ENCODE results near the gene SLC9A3. TPM values are rescaled to one million over a fixed set of nuclear protein-coding genes. Genes with fewer than 3 reads are reported as not detected.
A peak's percentile ranks its signal among the peaks of the same experiment; 100 is the strongest.
"Not testable (repeated sequence)": the region's sequence is repeated elsewhere in the genome, so short reads cannot be mapped to it uniquely, and the experiment has no call there.

SLC9A3 gene
- total RNA-seq, 2 donors from 2014 or later, result 1.3 to 1.8 TPM

DNA sequence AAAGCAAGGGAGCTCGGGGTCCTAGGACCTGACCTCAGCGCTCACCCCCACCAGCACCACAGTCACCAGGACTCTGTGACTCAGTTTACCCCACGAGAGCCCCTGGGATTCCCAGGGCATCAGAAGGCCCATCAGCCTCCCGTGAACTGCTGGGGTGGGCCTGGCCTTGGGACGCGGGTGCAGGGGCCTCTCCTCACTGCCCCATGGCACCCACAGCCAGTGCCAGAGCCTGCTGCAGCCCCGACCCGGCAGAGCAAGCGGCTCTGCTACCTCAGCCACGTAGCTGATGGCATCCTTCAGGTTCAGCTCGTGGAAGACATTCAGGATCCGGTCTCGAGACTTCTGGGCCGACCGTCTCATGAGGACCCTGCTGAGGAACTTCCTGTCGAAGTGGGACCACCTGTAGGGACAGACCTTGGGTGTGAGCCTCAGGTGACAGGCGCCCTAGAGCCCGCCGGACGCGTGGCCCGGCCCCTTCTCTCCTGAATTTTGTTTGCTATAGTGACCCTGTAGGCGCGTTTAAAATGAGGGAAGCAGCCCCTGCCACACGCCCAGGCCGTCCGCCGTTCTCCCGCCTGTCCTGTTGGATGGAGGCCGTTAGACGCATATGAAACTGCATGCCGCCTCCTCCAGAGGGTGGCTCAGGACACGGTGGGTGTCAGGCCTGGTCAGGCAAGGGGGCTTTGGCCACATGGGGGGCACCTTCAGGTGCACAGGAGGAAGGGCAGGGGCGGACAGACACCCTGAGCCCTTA, 44.5 kb downstream of the SLC9A3 start:
- Mint-ChIP-seq H3K27ac (no peak overlapping the region), H3K4me1 (ENCODE audit: low read depth) (no peaks in the 10 kb centered on the region), H3K36me3 (ENCODE audit: insufficient read depth in 2 of 2) (no peaks in the 10 kb centered on the region), H3K9me3 (no peaks in the 10 kb centered on the region), H3K4me3 (no peak overlapping the region), H3K27me3 (ENCODE audit: low read depth) (no peaks in the 10 kb centered on the region)
- ATAC-seq (replicated peaks in 1 of 2) (no peak), DNase-seq (no peak)

- Mint-ChIP-seq H3K36me3 (ENCODE audit: insufficient read depth in 2 of 2) (no peaks in the 10 kb centered on the region), H3K27ac (no peak overlapping the region), H3K4me1 (ENCODE audit: low read depth) (no peaks in the 10 kb centered on the region), H3K9me3 (no peaks in the 10 kb centered on the region), H3K27me3 (ENCODE audit: low read depth) (no peaks in the 10 kb centered on the region), H3K4me3 (no peak overlapping the region)
- ATAC-seq (replicated peaks in 1 of 2), result no peak
- DNase-seq, result no peak
Observed at GRCh38 chr5:478982-479535, 45.2 kb downstream of the SLC9A3 start.

DNA sequence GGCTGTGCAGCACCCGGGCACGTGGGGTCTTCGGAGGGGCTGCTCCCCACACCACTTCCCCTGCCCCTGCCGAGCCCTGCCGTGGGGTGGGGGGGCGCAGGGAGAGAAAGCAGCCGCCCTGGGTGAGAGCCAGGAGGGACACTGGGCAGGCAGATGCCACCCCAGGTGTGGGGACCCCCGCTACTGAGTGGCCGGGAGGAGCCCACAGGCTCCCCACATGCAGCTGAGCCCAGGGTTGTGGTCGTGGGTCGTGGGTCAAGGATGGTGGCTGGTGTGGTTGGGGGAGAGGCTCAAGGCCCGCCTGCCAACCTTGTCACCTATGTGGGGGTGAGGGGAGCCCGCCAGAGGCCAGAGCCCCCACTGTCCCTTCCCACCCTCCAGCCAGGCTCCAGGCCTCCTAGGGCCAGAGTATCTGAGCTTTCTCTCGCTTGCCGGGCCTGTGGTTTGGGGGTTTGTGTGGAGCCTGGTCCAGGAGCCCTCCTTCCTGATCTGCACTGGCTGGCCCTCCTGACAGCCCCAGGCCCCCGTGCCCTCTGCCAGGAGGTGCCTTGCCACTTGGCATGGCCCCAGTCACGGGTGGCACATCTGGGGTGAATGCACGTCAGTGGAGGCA, 45.8 kb downstream of the SLC9A3 start:
- H3K36me3 Mint-ChIP-seq (ENCODE audit: insufficient read depth in 2 of 2), result peaks cover 0 to 2% of the 10 kb centered on the region in 2 donors
- no peak overlapping the region for H3K4me3 Mint-ChIP-seq
- H3K4me1 Mint-ChIP-seq (ENCODE audit: low read depth), result no peaks in the 10 kb centered on the region
- no peak for ATAC-seq (replicated peaks in 1 of 2)
- DNase-seq, result no peak
- no peaks in the 10 kb centered on the region for H3K9me3 Mint-ChIP-seq
- no peaks in the 10 kb centered on the region for H3K27me3 Mint-ChIP-seq (ENCODE audit: low read depth)
- no peak overlapping the region for H3K27ac Mint-ChIP-seq

- Mint-ChIP-seq H3K27me3 (ENCODE audit: low read depth) (no peaks in the 10 kb centered on the region), H3K36me3 (ENCODE audit: insufficient read depth in 2 of 2) (peaks cover 0 to 2% of the 10 kb centered on the region in 2 donors), H3K27ac (no peak overlapping the region), H3K9me3 (no peaks in the 10 kb centered on the region), H3K4me3 (no peak overlapping the region), H3K4me1 (ENCODE audit: low read depth) (no peaks in the 10 kb centered on the region)
- no peak for ATAC-seq (replicated peaks in 1 of 2)
- DNase-seq, result no peak
Observed at GRCh38 chr5:477871-478270, 46.4 kb downstream of the SLC9A3 start.

DNA sequence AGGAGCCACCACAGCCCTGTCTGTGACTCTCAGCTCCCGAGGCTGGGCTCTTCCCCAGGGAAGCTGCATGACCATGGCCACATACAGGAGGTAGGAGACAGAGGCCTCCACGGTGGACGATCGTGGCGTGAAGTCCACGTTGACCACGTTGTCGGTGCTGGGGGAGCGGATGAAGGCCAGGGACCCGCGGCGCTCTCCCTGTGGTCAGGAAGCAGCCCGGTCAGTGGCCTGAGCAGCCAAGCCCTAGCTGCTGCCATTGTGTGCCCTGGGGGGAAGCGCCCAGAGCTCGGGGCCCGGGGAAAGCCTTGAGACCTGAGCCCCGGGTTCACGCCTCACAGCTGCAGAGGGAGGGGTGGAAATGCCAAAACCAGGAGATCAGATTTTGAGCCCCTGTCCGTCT, 47.0 kb downstream of the SLC9A3 start:
- Mint-ChIP-seq H3K27ac (no peak overlapping the region), H3K4me1 (ENCODE audit: low read depth) (no peaks in the 10 kb centered on the region), H3K36me3 (ENCODE audit: insufficient read depth in 2 of 2) (peaks cover 0 to 2% of the 10 kb centered on the region in 2 donors), H3K9me3 (no peaks in the 10 kb centered on the region), H3K27me3 (ENCODE audit: low read depth) (no peaks in the 10 kb centered on the region), H3K4me3 (no peak overlapping the region)
- ATAC-seq (replicated peaks in 1 of 2) (no peak), DNase-seq (no peak)

DNA sequence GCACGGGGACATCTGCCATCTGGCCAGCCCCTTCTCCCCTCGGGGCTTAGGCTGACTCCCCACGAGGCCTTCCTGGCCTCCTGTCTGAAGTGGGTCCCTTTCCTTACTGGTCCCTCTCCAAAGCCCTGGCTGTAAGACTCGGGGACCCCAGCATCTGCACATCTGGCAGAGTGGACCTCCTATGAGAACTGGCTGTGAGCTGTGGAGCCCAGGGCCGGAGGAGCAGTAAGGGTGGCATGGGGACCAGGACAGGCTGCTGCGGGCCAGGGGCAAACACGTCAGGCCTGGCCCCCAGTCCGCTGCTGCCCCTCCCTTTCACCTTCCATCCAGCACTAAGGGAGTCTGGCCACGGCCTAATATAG, 47.5 kb downstream of the SLC9A3 start:
- H3K4me1 Mint-ChIP-seq (ENCODE audit: low read depth), result peaks cover 3% of the 10 kb centered on the region
- no peak overlapping the region for H3K27ac Mint-ChIP-seq
- H3K27me3 Mint-ChIP-seq (ENCODE audit: low read depth), result no peaks in the 10 kb centered on the region
- no peaks in the 10 kb centered on the region for H3K9me3 Mint-ChIP-seq
- ATAC-seq (replicated peaks in 1 of 2) (no peak), DNase-seq (no peak)
- peaks cover 2% of the 10 kb centered on the region in 2 donors for H3K36me3 Mint-ChIP-seq (ENCODE audit: insufficient read depth in 2 of 2)
- H3K4me3 Mint-ChIP-seq, result no peak overlapping the region

- Mint-ChIP-seq H3K36me3 (ENCODE audit: insufficient read depth in 2 of 2) (peaks cover 2 to 3% of the 10 kb centered on the region in 2 donors), H3K27me3 (ENCODE audit: low read depth) (no peaks in the 10 kb centered on the region), H3K27ac (no peak overlapping the region), H3K9me3 (no peaks in the 10 kb centered on the region), H3K4me1 (ENCODE audit: low read depth) (peaks cover 8% of the 10 kb centered on the region), H3K4me3 (peak overlapping the region in 1 of 2 donors; percentile 47)
- ATAC-seq (replicated peaks in 1 of 2) (no peak), DNase-seq (no peak)
Observed at GRCh38 chr5:476102-476813, 48.0 kb downstream of the SLC9A3 start.

- peak overlapping the region in 1 of 2 donors; percentile 85 for H3K4me3 Mint-ChIP-seq
- DNase-seq (no peak), ATAC-seq (replicated peaks in 1 of 2) (no peak)
- H3K27ac Mint-ChIP-seq, result no peak overlapping the region
- no peaks in the 10 kb centered on the region for H3K27me3 Mint-ChIP-seq (ENCODE audit: low read depth)
- no peaks in the 10 kb centered on the region for H3K9me3 Mint-ChIP-seq
- peaks cover 2 to 5% of the 10 kb centered on the region in 2 donors for H3K36me3 Mint-ChIP-seq (ENCODE audit: insufficient read depth in 2 of 2)
- H3K4me1 Mint-ChIP-seq (ENCODE audit: low read depth), result peaks cover 14% of the 10 kb centered on the region
Observed at GRCh38 chr5:475704-476101, 48.5 kb downstream of the SLC9A3 start.

GRCh38 chr5:474840-475661, 49.2 kb downstream of the SLC9A3 start:
- peak overlapping the region; percentile 84 to 85 for H3K4me3 Mint-ChIP-seq
- H3K9me3 Mint-ChIP-seq, result no peaks in the 10 kb centered on the region
- ATAC-seq (replicated peaks in 1 of 2), result no peak
- no peak overlapping the region for H3K27ac Mint-ChIP-seq
- H3K36me3 Mint-ChIP-seq (ENCODE audit: insufficient read depth in 2 of 2), result peaks cover 2 to 8% of the 10 kb centered on the region in 2 donors
- no peaks in the 10 kb centered on the region for H3K27me3 Mint-ChIP-seq (ENCODE audit: low read depth)
- H3K4me1 Mint-ChIP-seq (ENCODE audit: low read depth), result peaks cover 20% of the 10 kb centered on the region
- no peak for DNase-seq

- H3K4me3 Mint-ChIP-seq, result peak overlapping the region; percentile 85 to 92
- not testable (repeated sequence) for H3K27ac Mint-ChIP-seq; H3K27me3 Mint-ChIP-seq (ENCODE audit: low read depth); H3K36me3 Mint-ChIP-seq (ENCODE audit: insufficient read depth in 2 of 2); ATAC-seq (replicated peaks in 1 of 2); DNase-seq; H3K9me3 Mint-ChIP-seq
- peaks cover 22% of the 10 kb centered on the region for H3K4me1 Mint-ChIP-seq (ENCODE audit: low read depth)
Observed at GRCh38 chr5:474232-474839, 49.9 kb downstream of the SLC9A3 start.

DNA sequence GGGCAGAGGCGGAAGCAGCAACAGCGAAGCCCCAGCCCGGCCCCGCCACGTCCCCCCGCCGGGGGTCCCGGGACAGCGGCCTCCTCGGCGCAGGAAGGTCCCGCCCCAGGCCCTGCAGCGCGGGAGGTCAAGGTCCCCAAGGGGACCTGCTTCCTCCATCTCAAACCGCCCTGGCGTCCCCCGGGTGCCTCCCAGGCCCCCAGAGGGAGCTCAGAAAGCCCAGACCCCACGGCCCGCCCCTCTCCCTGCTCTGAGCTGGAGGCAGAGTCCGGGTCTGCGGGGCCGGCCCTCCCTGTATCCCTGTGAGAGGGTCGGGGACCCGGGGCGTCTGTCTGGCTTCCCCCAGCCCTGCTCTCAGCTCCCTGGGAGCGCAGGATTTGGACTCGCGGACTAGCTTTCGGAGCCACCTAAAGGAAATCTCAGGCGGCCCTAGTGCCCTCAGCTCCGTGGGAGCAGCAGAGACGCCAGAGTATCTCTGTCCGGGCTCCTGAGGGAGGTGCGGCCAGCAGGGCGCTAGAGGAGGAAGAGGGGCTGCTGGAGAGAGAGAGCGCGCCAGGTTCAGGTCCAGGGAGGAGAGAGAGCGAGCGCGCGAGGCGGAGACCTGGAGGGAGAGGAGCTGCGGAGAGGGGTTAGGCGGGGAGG, 50.6 kb downstream of the SLC9A3 start:
- H3K4me3 Mint-ChIP-seq, result peak overlapping the region; percentile 85 to 92
- H3K27ac Mint-ChIP-seq, result no peak overlapping the region
- DNase-seq (peak; percentile 37 to 39), ATAC-seq (replicated peaks in 1 of 2) (peak; percentile 9 to 18)
- peaks cover 22% of the 10 kb centered on the region for H3K4me1 Mint-ChIP-seq (ENCODE audit: low read depth)
- H3K27me3 Mint-ChIP-seq (ENCODE audit: low read depth), result no peaks in the 10 kb centered on the region
- peaks cover 2 to 8% of the 10 kb centered on the region in 2 donors for H3K36me3 Mint-ChIP-seq (ENCODE audit: insufficient read depth in 2 of 2)
- H3K9me3 Mint-ChIP-seq, result no peaks in the 10 kb centered on the region

Measured in activated T-cell treated with anti-CD3 and anti-CD28 coated beads, Interleukin-2, amount 50 U/mL, for 72 hours (primary cell).